K562 (cell line): ENCODE data around the gene EPM2A. TPM values are rescaled to one million over a fixed set of nuclear protein-coding genes. Genes with fewer than 3 reads are reported as not detected.

Source experiments
- ATAC-seq: fragments of 200-7000 bp; cut with Tn5 transposase; 3 replicates; pipeline ENCODE4 v1.9.1; 2020; ENCODE audit warnings: moderate library complexity
- BruUV-seq: library from RNA; stranded (reverse); fragments of 400-500 nt; replicated peaks from 2 replicates; lab custom pipeline; 2021; lab: Mats Ljungman, UMichigan
- CTCF ChIA-PET: fragments of 300-600 bp; formaldehyde crosslinking; extraction: SDS; loops from one replicate; lab custom pipeline; 2021; ENCODE audit warnings: low intra/inter-chr PET ratio; lab: Yijun Ruan, JAX
- POLR2A ChIA-PET: fragments of 300-600, 350-650 bp; sonication (Branson Sonifier 250); formaldehyde crosslinking; extraction: SDS; loops from one replicate; lab custom pipeline; 2021; ENCODE audit warnings: antibody characterized with exemption, inconsistent platforms; lab: Yijun Ruan, JAX
- DNase-seq, 4 experiments: peaks; one replicate each; pipeline versions ENCODE4 v3.0.0 to v3.0.0-alpha.2; 2011 to 2018; ENCODE audit warnings: low spot score in 3 of 4, mixed read lengths in 3 of 4; ENCODE audit errors: extremely low read depth in 1 of 4
- FAIRE-seq: peaks from 2 replicates; lab custom pipeline; 2011; peaks lifted over from hg19 to GRCh38; lab: Jason Lieb, UNC
- H2AFZ ChIP-seq: 2 replicates; pipeline ENCODE4 v1.6.0; 2011; ENCODE audit warnings: low read depth, low read length, control low read depth, inconsistent platforms
- H3K27ac ChIP-seq: fragments of 200-600 bp; 3 replicates; pipeline ENCODE4 v1.8.0; 2011; ENCODE audit warnings: low read depth, mild to moderate bottlenecking, control low read depth, inconsistent platforms, low read length, moderate library complexity, mixed read lengths; ENCODE audit errors: extremely low read depth
- H3K27me3 ChIP-seq, 2 experiments: fragments of 300-600 bp in 1 of 2; 2 replicates in 1 of 2; 3 replicates in 1 of 2; pipeline versions ENCODE4 v1.6.0 to v1.8.0; 2011; ENCODE audit warnings: inconsistent platforms in 2 of 2, low read length in 2 of 2, mild to moderate bottlenecking in 1 of 2, mixed read lengths in 1 of 2, moderate library complexity in 1 of 2; ENCODE audit not compliant: control insufficient read depth in 2 of 2, insufficient read depth in 2 of 2
- H3K36me3 ChIP-seq: fragments of 300-600 bp; 3 replicates; pipeline ENCODE4 v1.8.0; 2011; ENCODE audit warnings: mild to moderate bottlenecking, low read length, inconsistent platforms; ENCODE audit not compliant: control insufficient read depth, insufficient read depth
- H3K4me1 ChIP-seq, 2 experiments: fragments of 200-600 bp in 1 of 2; replicated peaks in 1 of 2; 2 replicates in 1 of 2; 3 replicates in 1 of 2; pipeline versions ENCODE4 v1.5.1 to v1.8.0; 2011; ENCODE audit warnings: inconsistent platforms in 2 of 2, low read length in 2 of 2, mild to moderate bottlenecking in 1 of 2, mixed read lengths in 1 of 2, moderate library complexity in 1 of 2; ENCODE audit not compliant: control insufficient read depth in 2 of 2, insufficient read depth in 2 of 2
- H3K4me2 ChIP-seq: 2 replicates; pipeline ENCODE4 v1.6.1; 2011; ENCODE audit warnings: low read length, control low read depth, inconsistent platforms, mixed read lengths; ENCODE audit not compliant: insufficient read depth
- H3K4me3 ChIP-seq: fragments of 200-600 bp; sonication (generic), shearing (Covaris generic); 2 replicates; pipeline ENCODE4 v1.5.1; 2016; ENCODE audit warnings: control low read depth, inconsistent platforms
- H3K79me2 ChIP-seq: fragments of 200-600 bp; 3 replicates; pipeline ENCODE4 v1.8.0; 2011; ENCODE audit warnings: low read length, inconsistent platforms; ENCODE audit not compliant: control insufficient read depth, insufficient read depth
- H3K9ac ChIP-seq, 2 experiments: 2 replicates each; pipeline versions ENCODE4 v1.6.0 to v1.6.1; 2011; ENCODE audit warnings: low read depth in 2 of 2, low read length in 2 of 2, control low read depth in 1 of 2, inconsistent platforms in 1 of 2, mild to moderate bottlenecking in 1 of 2, mixed read lengths in 1 of 2; ENCODE audit not compliant: insufficient read depth in 1 of 2
- H3K9me1 ChIP-seq: one replicate; pipeline ENCODE4 v1.6.0; 2011; ENCODE audit warnings: inconsistent platforms, mild to moderate bottlenecking, low read length, moderate library complexity; ENCODE audit not compliant: control insufficient read depth, insufficient read depth
- H3K9me3 ChIP-seq: replicated peaks from 2 replicates; pipeline ENCODE4 v1.5.1; 2011; ENCODE audit warnings: low read depth, low read length, inconsistent platforms; ENCODE audit not compliant: control insufficient read depth, insufficient read depth
- H4K20me1 ChIP-seq: replicated peaks from 2 replicates; pipeline ENCODE4 v1.6.1; 2011; ENCODE audit warnings: low read length, inconsistent platforms, mixed read lengths; ENCODE audit not compliant: control insufficient read depth, insufficient read depth
- ELK3 ChIP-seq: fragments of 450-650 bp; formaldehyde crosslinking; IDR thresholded peaks from 2 replicates; pipeline ENCODE4 v1.4.0; 2020; ENCODE audit warnings: mild to moderate bottlenecking
- HDGF ChIP-seq: fragments of 450-650 bp; IDR thresholded peaks from 2 replicates; pipeline ENCODE4 v1.6.1; 2016
- HMGN3 ChIP-seq: IDR thresholded peaks from 2 replicates; pipeline ENCODE4 v1.6.1; 2011; ENCODE audit warnings: borderline replicate concordance, low read depth, mild to moderate bottlenecking, mixed read lengths, low read length; ENCODE audit not compliant: insufficient read length; ENCODE audit errors: extremely low read depth
- IRF2 ChIP-seq: sonication (generic); formaldehyde crosslinking; IDR thresholded peaks from 2 replicates; pipeline ENCODE4 v1.8.1; 2022; ENCODE audit warnings: mild to moderate bottlenecking, missing genetic modification reagents
- MBD2 ChIP-seq: sonication (generic); IDR thresholded peaks from 2 replicates; pipeline ENCODE4 v1.6.1; 2016; ENCODE audit warnings: low read depth, borderline replicate concordance
- MCM2 ChIP-seq: fragments of 450-650 bp; IDR thresholded peaks from 2 replicates; pipeline ENCODE4 v1.6.1; 2017; ENCODE audit warnings: low read depth, mild to moderate bottlenecking
- MTA1 ChIP-seq: fragments of 450-650 bp; IDR thresholded peaks from 2 replicates; pipeline ENCODE4 v1.6.1; 2017; ENCODE audit warnings: borderline replicate concordance
- NCOA4 ChIP-seq: fragments of 450-650 bp; IDR thresholded peaks from 2 replicates; pipeline ENCODE4 v1.6.1; 2018; ENCODE audit warnings: mild to moderate bottlenecking; ENCODE audit not compliant: partially characterized antibody
- NFRKB ChIP-seq: fragments of 450-650 bp; IDR thresholded peaks from 2 replicates; pipeline ENCODE4 v1.6.1; 2016; ENCODE audit warnings: low read depth
- NR2C2 ChIP-seq, 2 experiments: fragments of 200-800 bp in 1 of 2; sonication (Bioruptor generic) in 1 of 2; sonication (generic) in 1 of 2; formaldehyde crosslinking in 1 of 2; IDR thresholded peaks; 2 replicates each; pipeline versions ENCODE4 v1.6.1 to v1.8.0; 2016 to 2022; ENCODE audit warnings: mild to moderate bottlenecking in 1 of 2, missing compliant biosample characterization in 1 of 2, missing genetic modification characterization in 1 of 2, missing genetic modification reagents in 1 of 2
- PRDM10 ChIP-seq: fragments of 450-650 bp; IDR thresholded peaks from 2 replicates; pipeline ENCODE4 v1.6.1; 2018; ENCODE audit not compliant: partially characterized antibody
- TAL1 ChIP-seq: fragments of 450-650 bp; IDR thresholded peaks from 2 replicates; pipeline ENCODE4 v1.6.1; 2016; ENCODE audit warnings: mild to moderate bottlenecking
- ZFX ChIP-seq: sonication (generic); formaldehyde crosslinking; IDR thresholded peaks from 2 replicates; pipeline ENCODE4 v1.8.0; 2022; ENCODE audit warnings: mild to moderate bottlenecking, missing genetic modification reagents, moderate library complexity
- ZMIZ1 ChIP-seq, 2 experiments: fragments of 150-350 bp in 1 of 2; IDR thresholded peaks; 2 replicates each; pipeline ENCODE4 v1.6.1; 2012 to 2016; ENCODE audit warnings: low read depth in 2 of 2, low read length in 2 of 2, mild to moderate bottlenecking in 1 of 2, moderate library complexity in 1 of 2
- ZNF583 ChIP-seq: fragments of 250-450 bp; sonication (Bioruptor Pico); IDR thresholded peaks from 2 replicates; pipeline ENCODE4 v1.4.0; 2020
- WGBS: fragments of 100-300 bp; shearing (Covaris generic); methylation state at CpG from one replicate; pipeline ENCODE4 v1.1.6; 2016; ENCODE audit warnings: low coverage, mixed read lengths; ENCODE audit not compliant: insufficient coverage; ENCODE audit errors: missing lambda C conversion rate; 5-methylcytosine and 5-hydroxymethylcytosine counted together
- in situ Hi-C: fragments of 300-500 bp; cut with MboI; formaldehyde crosslinking; loops from 4 replicates; pipeline ENCODE4 v1.15.0; 2018; ENCODE audit warnings: inconsistent platforms, mixed read lengths
- intact Hi-C: fragments of 100-400 bp; cut with micrococcal nuclease; formaldehyde crosslinking; loops from 2 replicates; pipeline ENCODE4 v1.14.2; 2022
- polyA plus RNA-seq, 8 experiments: library from polyadenylated mRNA; depleted of rRNA in 4 of 8; stranded (reverse) in 5 of 8; unstranded in 3 of 8; fragments of >200 nt; fragmentation: Nextera tagmentation in 2 of 8; fragmentation: Illumina TruSeq in 1 of 8; extraction: Ambion mirVana in 2 of 8; extraction: Trizol in 1 of 8; gene quantifications; 2 replicates each; pipeline versions ENCODE4 v1.2.1 to v1.2.3, GENCODE V29; 2011 to 2014; ENCODE audit warnings: inconsistent platforms in 1 of 8, missing spikeins in 1 of 8
- total RNA-seq, 7 experiments: library from RNA; depleted of rRNA in 6 of 7; stranded (reverse); fragments of >200 nt in 6 of 7; fragmentation: Illumina TruSeq in 2 of 7; extraction: Trizol in 2 of 7; gene quantifications; 2 replicates each; pipeline versions ENCODE4 v1.2.1 to v1.2.3, GENCODE V29; 2011 to 2021; ENCODE audit warnings: low replicate concordance in 1 of 7

EPM2A gene
- total and polyA plus RNA-seq, 9 of the 15 experiments (the other 6 are each of a cell fraction or from before 2014, with no cell fraction given): 0.35 to 5.3 (median 2.5) TPM

GRCh38 chr6:145685932-145686331 lies 49.4 kb downstream of the EPM2A start:
- Histone ChIP-seq H3K9me3 (0 out of 2 replicates have a peak, but pooled peaks cover 2% of the 10 kb centered on the region), H3K4me3 (no peak overlapping the region), H3K36me3 (no peaks in the 10 kb centered on the region), H3K9ac (no peak overlapping the region), H4K20me1 (no peaks in the 10 kb centered on the region), H3K4me1 (no peaks in the 10 kb centered on the region), H2AFZ (no peak overlapping the region), H3K27me3 (no peaks in the 10 kb centered on the region), H3K27ac (no peak overlapping the region), H3K79me2 (no peaks in the 10 kb centered on the region), H3K4me2 (no peak overlapping the region), H3K9me1 (no peaks in the 10 kb centered on the region)
- ATAC-seq: no peak
- FAIRE-seq: no peak
- ChIA-PET CTCF (no interaction called here), POLR2A (no interaction called here)
- WGBS: 0% methylated on average over 2 of the region's 2 CpGs
- intact Hi-C loops: no loop called here
- TF ChIP-seq IRF2 (CRISPR knock-in tag): no peak
- TF ChIP-seq HMGN3: no peak
- TF ChIP-seq ELK3 (CRISPR knock-in tag): no peak
- no peak for TF ChIP-seq ZMIZ1 (IDR thresholded peaks at IDR 0.05; ENCODE audit: low read depth in 2 of 2, low read length in 2 of 2)
- TF ChIP-seq NCOA4: no peak
- no peak for TF ChIP-seq TAL1
- TF ChIP-seq PRDM10: no peak
- no peak for TF ChIP-seq ZNF583 (CRISPR knock-in tag)
- TF ChIP-seq MTA1: no peak
- TF ChIP-seq NR2C2 (CRISPR knock-in tag; IDR thresholded peaks at IDR 0.05): no peak
- no peak for TF ChIP-seq NR2C2 (tag; IDR thresholded peaks at IDR 0.05)
- TF ChIP-seq HDGF: no peak
- TF ChIP-seq MCM2: no peak
- TF ChIP-seq NFRKB: no peak
- no peak for TF ChIP-seq MBD2
- TF ChIP-seq ZFX: no peak
- in situ Hi-C loops: no loop called here
- no TSS peak for BruUV-seq
- no peak for DNase-seq
